Activated CD4-positive, alpha-beta T cell treated with anti-CD3 and anti-CD28 coated beads, Interleukin-2, amount 50 U/mL, for 24 hours (primary cell): ENCODE data around the gene TBC1D25.

Experiments
- DNase-seq, 2 donors: peaks; one replicate each; pipeline ENCODE4 v3.0.0-alpha.2; 2020; ENCODE audit warnings: low read depth in 1 of 2, low spot score in 1 of 2

Gene TBC1D25

GRCh38 chrX:48559636-48560035 lies 20.1 kb downstream of the TBC1D25 start:
- no peak for DNase-seq

GRCh38 chrX:48560056-48560455 lies 20.5 kb downstream of the TBC1D25 start:
- DNase-seq: no peak

GRCh38 chrX:48560681-48561080 lies 21.2 kb downstream of the TBC1D25 start:
- no peak for DNase-seq

- DNase-seq: no peak
These were observed 30.4 kb downstream of the TBC1D25 start for GRCh38 chrX:48569958-48570357.

GRCh38 chrX:48573690-48574269 lies 34.3 kb downstream of the TBC1D25 start:
- DNase-seq: no peak

GRCh38 chrX:48574270-48575266 lies 35.1 kb downstream of the TBC1D25 start, which contains the start of gene RBM3:
Gene RBM3, plus strand, starts transcription at chrX:48574484. Its CDS starts 697 bp downstream, at chrX:48575181.
- peak; percentile 74 to 86 for DNase-seq

GRCh38 chrX:48575642-48576041 lies 36.1 kb downstream of the TBC1D25 start:
- no peak for DNase-seq

GRCh38 chrX:48576108-48576507 lies 36.6 kb downstream of the TBC1D25 start:
- no peak for DNase-seq

- no peak for DNase-seq
These were observed 39.2 kb downstream of the TBC1D25 start for GRCh38 chrX:48578661-48579128.

GRCh38 chrX:48579259-48579658 lies 39.7 kb downstream of the TBC1D25 start:
- DNase-seq: no peak

- no peak for DNase-seq
These were observed 41.1 kb downstream of the TBC1D25 start for GRCh38 chrX:48580662-48581061.

- DNase-seq: no peak
These were observed 45.2 kb downstream of the TBC1D25 start for GRCh38 chrX:48584698-48585097.

- no peak for DNase-seq
These were observed 50.1 kb downstream of the TBC1D25 start for GRCh38 chrX:48589482-48590162.

GRCh38 chrX:48590203-48591103 lies 50.9 kb downstream of the TBC1D25 start:
- DNase-seq: no peak

- DNase-seq: no peak
These were observed 51.8 kb downstream of the TBC1D25 start for GRCh38 chrX:48591255-48591791.

GRCh38 chrX:48592971-48593370 lies 53.5 kb downstream of the TBC1D25 start:
- DNase-seq: no peak

GRCh38 chrX:48595929-48596328 lies 56.4 kb downstream of the TBC1D25 start:
- no peak for DNase-seq

- peak; percentile 65 to 83 for DNase-seq
These were observed 58.1 kb downstream of the TBC1D25 start, which contains the start of gene WDR13 for GRCh38 chrX:48597353-48598264. Gene WDR13, plus strand, starts transcription at chrX:48597492. Its CDS starts 505 bp downstream, at chrX:48597997.

GRCh38 chrX:48598614-48599013 lies 59.1 kb downstream of the TBC1D25 start:
- DNase-seq: no peak
